Neural cell (in vitro differentiated cells): ENCODE results near the gene MRPL38.

Source experiments
- EP300 ChIP-seq: fragments of 450-650 bp; conservative IDR thresholded peaks from 2 replicates; pipeline ENCODE4 v1.6.1; 2014; ENCODE audit warnings: antibody characterized with exemption, mild to moderate bottlenecking, moderate library complexity; ENCODE audit not compliant: poor library complexity, severe bottlenecking
- EZH2 ChIP-seq: fragments of 200-600, 300-800 bp; shearing (Covaris generic), sonication (generic); IDR thresholded peaks from 2 replicates; pipeline ENCODE4 v1.6.1; 2014; ENCODE audit warnings: antibody characterized with exemption, low read length, borderline replicate concordance, mild to moderate bottlenecking; ENCODE audit not compliant: insufficient read depth, poor library complexity, severe bottlenecking
- POLR2AphosphoS5 ChIP-seq: IDR thresholded peaks from 2 replicates; pipeline ENCODE4 v1.6.1; 2012
- RAD21 ChIP-seq: fragments of 450-650 bp; conservative IDR thresholded peaks from 2 replicates; pipeline ENCODE4 v1.6.1; 2014; ENCODE audit warnings: antibody characterized with exemption, mild to moderate bottlenecking, moderate library complexity
- SMC3 ChIP-seq: fragments of 450-650 bp; conservative IDR thresholded peaks from 2 replicates; pipeline ENCODE4 v1.6.1; 2014; ENCODE audit warnings: antibody characterized with exemption, mild to moderate bottlenecking, moderate library complexity; ENCODE audit not compliant: poor library complexity
- TF ChIP-seq, protein P1 (sequence below): fragments of 450-650 bp; IDR thresholded peaks from 2 replicates; pipeline ENCODE4 v1.5.1; 2014; ENCODE audit warnings: antibody characterized with exemption, mild to moderate bottlenecking, moderate library complexity; ENCODE audit not compliant: poor library complexity, severe bottlenecking

DNA sequence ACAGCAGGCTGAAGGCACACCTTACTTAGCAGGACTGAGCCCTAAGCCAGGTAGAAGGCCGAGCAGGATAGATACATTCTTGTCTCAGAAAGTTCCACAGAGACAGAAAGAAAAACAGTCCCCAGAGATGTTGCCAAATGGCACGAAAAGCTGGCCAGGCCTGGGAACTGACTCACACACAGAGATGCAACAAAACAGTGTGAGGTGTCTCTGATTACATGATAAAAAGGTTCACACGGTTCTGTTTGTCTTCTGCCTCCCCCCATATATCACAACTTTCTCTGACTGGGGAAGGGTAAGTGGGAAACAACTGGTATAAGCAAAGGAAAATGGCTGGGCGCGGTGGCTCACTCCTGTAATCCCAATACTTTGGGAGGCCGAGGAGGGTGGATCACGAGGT lies 51.3 kb downstream of the MRPL38 start:
- TF ChIP-seq POLR2AphosphoS5, result no peak
- TF ChIP-seq SMC3, result no peak
- TF ChIP-seq, protein P1, sequence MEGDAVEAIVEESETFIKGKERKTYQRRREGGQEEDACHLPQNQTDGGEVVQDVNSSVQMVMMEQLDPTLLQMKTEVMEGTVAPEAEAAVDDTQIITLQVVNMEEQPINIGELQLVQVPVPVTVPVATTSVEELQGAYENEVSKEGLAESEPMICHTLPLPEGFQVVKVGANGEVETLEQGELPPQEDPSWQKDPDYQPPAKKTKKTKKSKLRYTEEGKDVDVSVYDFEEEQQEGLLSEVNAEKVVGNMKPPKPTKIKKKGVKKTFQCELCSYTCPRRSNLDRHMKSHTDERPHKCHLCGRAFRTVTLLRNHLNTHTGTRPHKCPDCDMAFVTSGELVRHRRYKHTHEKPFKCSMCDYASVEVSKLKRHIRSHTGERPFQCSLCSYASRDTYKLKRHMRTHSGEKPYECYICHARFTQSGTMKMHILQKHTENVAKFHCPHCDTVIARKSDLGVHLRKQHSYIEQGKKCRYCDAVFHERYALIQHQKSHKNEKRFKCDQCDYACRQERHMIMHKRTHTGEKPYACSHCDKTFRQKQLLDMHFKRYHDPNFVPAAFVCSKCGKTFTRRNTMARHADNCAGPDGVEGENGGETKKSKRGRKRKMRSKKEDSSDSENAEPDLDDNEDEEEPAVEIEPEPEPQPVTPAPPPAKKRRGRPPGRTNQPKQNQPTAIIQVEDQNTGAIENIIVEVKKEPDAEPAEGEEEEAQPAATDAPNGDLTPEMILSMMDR, result no peak
- no peak for TF ChIP-seq EP300
- no peak for TF ChIP-seq EZH2
- TF ChIP-seq RAD21, result no peak
